HG02588 (cell line): ENCODE data around the gene PLCB3.
"Not testable (repeated sequence)": the region's sequence is repeated elsewhere in the genome, so short reads cannot be mapped to it uniquely, and the experiment has no call there.

Source experiments
- ATAC-seq: cut with Tn5 transposase; IDR thresholded peaks from one replicate; pipeline ENCODE4 v1.9.1; 2021; ENCODE audit warnings: mild to moderate bottlenecking, moderate library complexity; ENCODE audit not compliant: unreplicated experiment

PLCB3 gene

DNA sequence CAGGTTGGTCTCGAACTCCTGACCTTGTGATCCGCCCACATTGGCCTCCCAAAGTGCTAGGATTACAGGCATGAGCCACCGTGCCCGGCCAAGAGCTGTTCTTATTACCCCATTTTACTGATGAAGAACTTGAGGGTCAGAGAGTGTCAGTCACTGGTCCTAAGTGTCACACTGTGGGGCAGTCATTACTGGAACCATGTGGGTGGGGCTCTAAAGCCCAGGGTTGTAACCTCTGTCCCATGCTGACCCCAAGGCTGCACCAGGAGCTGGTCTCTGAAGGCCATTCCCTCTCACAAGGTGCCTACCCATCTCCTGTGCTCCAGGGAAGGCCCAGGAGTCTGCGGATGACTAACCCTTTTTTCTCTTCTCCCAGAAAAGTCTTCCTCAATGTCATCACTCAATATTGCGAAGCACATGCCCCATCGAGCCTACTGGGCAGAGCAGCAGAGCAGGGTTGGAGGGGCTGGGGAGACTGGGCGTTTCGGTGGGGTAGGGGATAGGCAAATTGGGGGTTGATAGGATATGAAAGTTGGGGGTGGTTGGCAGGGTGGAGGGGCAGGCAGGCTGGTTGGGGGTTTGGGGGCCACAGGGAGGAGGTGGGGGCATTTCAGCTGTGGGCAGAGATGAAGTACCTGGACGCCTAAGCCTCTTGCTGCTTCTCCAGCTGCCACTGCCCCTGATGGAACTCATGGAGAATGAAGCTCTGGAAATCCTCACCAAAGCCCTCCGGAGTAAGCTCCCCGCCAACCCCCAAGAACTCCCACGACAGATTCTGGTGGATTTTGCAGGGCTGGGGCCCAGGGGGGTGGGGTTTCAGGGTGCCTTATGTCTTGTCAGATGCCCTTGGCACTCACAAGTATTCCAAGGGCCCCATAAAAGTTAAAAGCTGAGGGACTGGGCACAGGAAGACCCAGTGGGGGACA, 52.0 kb downstream of the PLCB3 start:
- ATAC-seq = no peak

DNA sequence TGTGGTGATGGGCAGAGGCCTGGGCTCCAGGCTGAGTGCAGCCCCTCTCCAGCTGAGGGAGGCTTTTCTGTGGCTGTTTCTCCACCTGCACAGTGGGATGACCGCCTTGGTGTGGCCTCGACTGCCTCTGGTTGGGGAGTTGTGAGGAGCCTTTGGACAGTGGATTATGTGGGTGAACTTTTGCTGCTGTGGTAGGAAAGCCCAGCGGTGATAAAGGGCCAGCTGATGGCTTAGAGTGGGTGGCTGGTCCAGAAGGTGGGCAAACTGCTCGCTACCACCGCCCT, 52.6 kb downstream of the PLCB3 start:
- ATAC-seq = no peak

DNA sequence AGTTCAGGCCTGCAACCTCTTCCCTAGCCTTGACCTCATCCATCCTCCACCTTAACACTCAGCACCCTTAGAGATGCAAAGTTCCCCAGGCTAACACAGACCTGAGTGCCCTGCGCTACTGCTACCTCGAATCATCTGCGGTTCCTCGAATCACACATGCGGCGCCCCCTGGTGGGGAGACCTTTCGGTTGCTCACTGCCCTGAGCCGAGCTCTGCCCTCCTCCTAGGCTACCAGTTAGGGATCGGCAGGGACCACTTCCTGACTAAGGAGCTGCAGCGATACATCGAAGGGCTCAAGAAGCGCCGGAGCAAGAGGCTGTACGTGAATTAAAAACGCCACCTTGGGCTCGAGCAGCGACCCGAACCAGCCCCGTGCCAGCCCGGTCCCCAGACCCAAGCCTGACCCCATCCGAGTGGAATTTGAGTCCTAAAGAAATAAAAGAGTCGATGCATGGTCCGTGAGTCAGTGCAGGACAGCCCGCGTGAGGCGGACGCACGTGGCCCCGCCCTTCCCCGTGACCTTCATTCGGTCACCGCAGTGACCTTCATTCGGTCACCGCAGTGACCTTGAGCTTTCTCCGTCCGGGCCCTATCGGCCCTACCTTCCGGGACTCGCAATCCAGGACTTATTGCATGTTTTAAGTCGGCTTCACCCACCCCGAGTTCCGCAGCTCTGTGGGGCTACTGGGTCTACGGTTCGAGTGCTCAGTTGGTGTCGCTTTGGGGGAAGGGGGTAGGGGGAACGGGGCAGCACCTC, 53.2 kb downstream of the PLCB3 start:
- peak; percentile 30 for ATAC-seq

DNA sequence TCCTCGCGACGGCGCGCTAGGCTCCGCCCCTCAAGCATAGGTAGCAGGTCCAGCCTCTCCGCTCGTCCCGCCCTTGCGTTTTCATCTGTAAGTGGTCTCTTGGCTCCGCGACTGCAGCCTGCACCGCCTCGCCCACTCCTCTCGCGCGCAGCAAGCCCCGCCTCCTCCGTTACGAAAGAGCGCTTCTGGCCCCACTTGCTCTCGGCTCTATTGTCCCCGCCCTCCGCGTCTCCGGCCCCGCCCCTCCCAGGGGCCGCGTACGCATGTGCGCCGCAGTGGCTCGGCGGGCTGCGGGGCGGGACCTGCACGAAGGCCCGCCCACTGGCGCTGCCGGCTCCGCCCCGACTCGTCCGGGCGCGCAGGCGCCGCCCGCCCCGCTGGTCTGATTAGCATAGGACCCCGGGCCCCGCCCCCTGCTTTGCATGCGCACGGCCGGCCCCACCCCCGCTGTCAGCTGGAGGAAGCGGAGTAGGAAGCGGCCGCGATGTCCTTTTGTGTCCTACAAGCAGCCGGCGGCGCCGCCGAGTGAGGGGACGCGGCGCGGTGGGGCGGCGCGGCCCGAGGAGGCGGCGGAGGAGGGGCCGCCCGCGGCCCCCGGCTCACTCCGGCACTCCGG, 53.9 kb downstream of the PLCB3 start, which contains the start of gene ESRRA:
TSS of gene ESRRA (plus strand) at position 450 of the 616 bp plus-strand sequence. CDS start 1,656 bp downstream, outside the sequence.
- ATAC-seq = peak; percentile 59

- peak; percentile 30 for ATAC-seq
Observed at GRCh38 chr11:64305691-64306562, 54.6 kb downstream of the PLCB3 start.

GRCh38 chr11:64306563-64306875, 55.2 kb downstream of the PLCB3 start:
- ATAC-seq = no peak

- ATAC-seq = no peak
Observed at GRCh38 chr11:64306876-64307622, 55.7 kb downstream of the PLCB3 start.

- ATAC-seq = not testable (repeated sequence)
Observed at GRCh38 chr11:64307795-64308194, 56.5 kb downstream of the PLCB3 start.

DNA sequence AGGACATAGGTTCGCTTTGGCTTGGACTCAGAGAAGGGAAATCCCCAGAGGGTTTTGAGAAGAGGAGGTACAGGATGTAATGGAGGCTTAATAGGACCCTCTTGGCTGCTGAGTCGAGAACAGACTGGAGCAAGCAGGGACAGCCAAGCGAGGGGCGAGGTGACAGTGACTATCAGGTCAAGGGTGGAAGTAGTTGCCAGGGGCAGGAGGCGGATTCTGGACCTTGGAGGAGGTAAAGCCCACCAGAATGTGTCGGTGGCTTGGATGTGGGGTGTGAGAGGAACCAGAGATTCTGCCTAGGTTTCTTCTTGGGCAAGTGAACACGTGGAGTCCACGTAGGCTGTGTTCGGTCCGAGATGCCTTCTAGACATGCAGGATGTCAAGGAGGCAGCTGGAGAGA, 61.6 kb downstream of the PLCB3 start:
- no peak for ATAC-seq

DNA sequence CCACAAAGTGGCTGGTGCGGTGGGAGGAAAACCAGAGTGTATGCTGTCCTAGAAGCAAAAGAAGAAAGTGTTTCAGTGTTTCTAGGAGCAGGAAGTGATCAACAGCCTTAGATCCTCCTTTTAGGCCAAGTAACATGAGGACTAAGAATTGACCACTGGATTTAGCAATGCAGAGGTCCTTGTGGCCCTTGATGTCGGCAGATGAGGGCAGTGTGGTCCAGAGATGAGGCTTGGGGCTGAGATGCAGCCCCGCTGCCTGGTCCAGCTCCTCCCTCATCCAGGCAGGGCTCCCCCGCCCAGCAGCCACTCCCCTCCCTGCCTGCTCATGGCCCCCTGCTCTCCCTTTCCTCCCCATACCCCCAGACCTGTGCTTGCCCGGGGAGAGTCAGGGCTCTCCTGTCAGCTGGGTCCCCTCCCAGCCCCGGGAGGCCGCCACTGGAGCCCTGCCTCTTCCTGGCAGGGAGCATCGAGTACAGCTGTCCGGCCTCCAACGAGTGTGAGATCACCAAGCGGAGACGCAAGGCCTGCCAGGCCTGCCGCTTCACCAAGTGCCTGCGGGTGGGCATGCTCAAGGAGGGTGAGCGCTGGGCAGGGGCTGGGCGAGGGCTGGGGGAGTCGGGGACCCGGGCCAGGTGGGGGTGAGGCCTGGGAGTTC, 62.3 kb downstream of the PLCB3 start:
- ATAC-seq = no peak

DNA sequence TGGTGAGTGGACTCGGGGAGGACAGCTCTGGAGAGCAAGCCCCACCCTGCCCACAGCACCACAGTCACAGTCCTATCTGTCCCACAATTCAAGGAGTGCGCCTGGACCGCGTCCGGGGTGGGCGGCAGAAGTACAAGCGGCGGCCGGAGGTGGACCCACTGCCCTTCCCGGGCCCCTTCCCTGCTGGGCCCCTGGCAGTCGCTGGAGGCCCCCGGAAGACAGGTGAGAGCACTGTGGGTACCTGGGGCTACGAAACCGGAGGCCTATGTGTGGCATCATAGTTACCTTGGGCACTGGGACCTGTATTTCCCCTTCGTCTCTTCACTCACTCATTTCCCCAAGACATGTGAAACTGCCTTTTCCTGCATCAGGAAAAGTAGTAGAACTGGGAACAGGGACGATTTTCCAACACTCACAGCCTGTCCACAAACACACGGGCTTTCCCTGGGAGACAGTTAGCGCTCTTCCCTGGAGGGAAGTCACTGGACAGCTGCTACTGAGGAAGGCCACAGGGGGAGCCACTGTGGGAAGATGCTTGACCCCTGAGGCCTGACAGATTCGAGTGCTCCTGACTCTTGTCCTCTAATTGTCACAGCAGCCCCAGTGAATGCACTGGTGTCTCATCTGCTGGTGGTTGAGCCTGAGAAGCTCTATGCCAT, 62.9 kb downstream of the PLCB3 start:
- no peak for ATAC-seq

DNA sequence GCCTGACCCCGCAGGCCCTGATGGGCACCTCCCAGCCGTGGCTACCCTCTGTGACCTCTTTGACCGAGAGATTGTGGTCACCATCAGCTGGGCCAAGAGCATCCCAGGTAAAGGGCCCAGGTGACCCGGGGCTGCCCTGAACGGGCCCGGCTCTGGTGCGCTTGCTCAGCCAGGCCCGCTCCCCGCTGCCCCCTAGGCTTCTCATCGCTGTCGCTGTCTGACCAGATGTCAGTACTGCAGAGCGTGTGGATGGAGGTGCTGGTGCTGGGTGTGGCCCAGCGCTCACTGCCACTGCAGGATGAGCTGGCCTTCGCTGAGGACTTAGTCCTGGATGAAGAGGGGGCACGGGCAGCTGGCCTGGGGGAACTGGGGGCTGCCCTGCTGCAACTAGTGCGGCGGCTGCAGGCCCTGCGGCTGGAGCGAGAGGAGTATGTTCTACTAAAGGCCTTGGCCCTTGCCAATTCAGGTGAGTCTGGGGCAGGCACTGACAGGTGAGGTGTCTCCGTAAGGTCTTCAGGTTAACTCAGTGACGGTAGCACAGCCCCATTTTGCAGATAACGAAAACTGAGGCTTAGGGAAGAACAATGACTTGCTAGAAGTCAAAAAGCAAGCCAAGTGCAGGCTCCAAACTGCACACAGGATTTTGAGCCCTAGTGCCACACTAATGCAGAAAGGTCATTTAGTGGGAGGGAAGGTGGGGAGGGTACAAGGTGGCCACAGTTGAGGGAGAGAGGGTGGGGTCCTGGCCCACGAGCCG, 63.7 kb downstream of the PLCB3 start:
- no peak for ATAC-seq

GRCh38 chr11:64315667-64316526, 64.6 kb downstream of the PLCB3 start:
- ATAC-seq = not testable (repeated sequence)

GRCh38 chr11:64316672-64317324, 65.5 kb downstream of the PLCB3 start:
- peak; percentile 1 for ATAC-seq

- ATAC-seq = peak; percentile 62
Observed at GRCh38 chr11:64317325-64317960, 66.1 kb downstream of the PLCB3 start, which contains the start of gene TRMT112. Gene TRMT112, minus strand, starts transcription at chr11:64317559. Its CDS starts 33 bp downstream, at chr11:64317526.
